Fibroblast of the conjunctiva (primary cell): ENCODE results near the gene SH3BP4.
"Not testable (repeated sequence)": the region's sequence is repeated elsewhere in the genome, so short reads cannot be mapped to it uniquely, and the experiment has no call there.

Experiments used
- DNase-seq: peaks from one replicate; pipeline ENCODE4 v3.0.0-alpha.2; 2010; ENCODE audit warnings: low read depth

SH3BP4 gene

DNA sequence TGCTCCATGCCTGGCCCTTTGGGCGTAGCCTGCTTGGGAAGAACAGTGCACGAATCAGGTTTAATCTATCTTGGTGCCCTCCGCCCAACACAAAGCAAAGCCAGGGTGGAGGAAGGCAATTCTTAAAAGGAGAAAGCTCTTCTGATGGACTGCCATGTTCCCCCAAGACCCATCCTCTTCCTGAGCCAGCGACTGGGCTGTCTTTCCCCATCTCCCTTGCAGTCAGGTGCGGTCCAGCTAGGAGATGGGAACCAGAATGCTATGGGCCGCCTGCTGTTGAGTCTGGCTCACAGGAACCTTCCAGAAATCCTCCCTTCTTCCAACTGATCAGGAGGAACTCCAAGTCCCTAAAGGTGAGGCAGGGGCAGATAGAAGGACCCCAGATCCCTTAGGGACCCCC lies 105.0 kb downstream of the SH3BP4 start:
- no peak for DNase-seq

DNA sequence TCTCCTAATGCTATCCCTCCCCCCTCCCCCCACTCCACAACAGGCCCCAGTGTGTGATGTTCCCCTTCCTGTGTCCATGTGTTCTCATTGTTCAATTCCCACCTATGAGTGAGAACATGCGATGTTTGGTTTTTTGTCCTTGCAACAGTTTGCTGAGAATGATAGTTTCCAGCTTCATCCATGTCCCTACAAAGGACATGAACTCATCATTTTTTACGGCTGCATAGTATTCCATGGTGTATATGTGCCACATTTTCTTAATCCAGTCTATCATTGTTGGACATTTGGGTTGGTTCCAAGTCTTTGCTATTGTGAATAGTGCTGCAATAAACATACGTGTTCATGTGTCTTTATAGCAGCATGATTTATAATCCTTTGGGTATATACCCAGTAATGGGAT lies 105.8 kb downstream of the SH3BP4 start:
- DNase-seq, result not testable (repeated sequence)

DNA sequence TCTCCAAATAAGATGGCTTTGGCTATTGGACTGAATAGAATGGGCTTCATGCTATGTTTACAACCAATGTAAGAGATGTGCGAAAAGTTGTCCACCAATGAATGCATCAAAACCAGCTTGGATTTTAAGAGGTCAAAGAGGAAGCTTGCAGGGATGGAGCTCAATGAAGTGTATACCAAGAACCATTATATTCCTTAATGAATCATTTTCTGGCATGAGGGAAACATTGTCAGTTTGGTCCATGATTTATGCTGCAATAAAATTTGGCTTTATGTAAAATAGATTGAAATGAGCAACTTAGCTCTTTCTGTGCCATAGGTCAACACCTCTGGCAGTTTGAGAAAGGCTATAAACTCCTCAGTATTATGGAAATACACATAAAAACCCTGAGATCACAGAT lies 107.3 kb downstream of the SH3BP4 start:
- DNase-seq, result no peak

DNA sequence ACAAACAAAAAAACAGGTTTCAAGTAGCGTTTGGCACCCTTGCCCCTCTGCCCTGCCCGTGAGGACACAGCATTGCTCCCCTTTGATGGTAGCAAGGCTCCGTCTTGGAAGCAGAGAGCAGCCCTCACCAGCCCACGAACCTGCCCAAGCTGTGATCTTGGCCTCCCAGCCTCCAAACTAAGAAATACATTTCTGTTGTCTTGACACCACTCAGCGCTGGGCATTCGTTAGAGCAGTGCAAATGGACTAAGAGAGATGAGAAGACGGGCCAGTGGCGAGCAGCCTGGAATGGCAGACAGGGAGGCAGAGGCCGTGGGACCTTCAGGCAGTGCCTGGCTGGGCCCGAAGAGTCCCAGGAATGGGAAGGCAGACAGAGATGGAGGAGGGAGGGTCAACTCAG lies 109.8 kb downstream of the SH3BP4 start:
- no peak for DNase-seq

DNA sequence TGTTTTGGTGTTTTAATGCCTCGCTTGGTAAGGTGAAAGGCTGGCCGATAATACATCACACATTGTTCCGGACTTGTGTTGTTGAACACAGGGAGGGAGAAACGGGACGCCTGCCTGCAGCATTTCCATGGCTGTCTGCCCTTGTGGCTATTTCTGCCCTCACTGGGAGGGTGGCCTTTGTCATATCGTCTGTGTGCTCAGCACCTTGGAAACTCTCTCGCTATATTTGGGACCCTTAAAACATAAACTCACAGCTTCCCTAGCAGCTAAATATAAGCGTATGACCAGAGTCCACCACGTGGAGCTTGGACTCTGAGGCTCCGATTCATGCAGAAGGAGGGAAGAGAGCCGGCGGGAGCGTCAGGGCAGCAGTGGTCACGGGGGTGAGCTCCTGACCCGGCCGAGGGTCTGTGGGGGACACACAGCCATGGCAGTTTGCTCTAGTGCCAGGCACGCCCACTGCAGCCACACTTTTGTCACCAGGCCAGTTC lies 111.7 kb downstream of the SH3BP4 start:
- no peak for DNase-seq

DNA sequence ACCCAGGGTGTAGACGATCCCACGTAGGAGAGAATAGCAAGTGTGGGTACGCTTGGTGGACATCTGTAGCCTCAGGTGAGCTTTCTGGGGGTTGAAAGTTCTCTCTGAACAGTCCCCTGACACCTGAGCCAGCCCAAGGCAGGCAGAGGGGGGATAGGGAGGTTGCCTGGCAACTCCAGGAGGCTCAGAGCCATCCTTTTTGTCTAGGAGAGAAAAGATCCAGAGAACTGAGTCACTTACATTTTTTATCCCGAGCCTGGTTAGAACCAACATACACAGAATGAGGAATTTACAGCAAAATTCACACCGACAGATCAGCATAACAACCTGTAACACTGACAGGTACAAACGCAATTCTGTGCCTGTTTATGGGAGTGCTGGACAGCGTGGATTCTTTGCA lies 113.2 kb downstream of the SH3BP4 start:
- no peak for DNase-seq

DNA sequence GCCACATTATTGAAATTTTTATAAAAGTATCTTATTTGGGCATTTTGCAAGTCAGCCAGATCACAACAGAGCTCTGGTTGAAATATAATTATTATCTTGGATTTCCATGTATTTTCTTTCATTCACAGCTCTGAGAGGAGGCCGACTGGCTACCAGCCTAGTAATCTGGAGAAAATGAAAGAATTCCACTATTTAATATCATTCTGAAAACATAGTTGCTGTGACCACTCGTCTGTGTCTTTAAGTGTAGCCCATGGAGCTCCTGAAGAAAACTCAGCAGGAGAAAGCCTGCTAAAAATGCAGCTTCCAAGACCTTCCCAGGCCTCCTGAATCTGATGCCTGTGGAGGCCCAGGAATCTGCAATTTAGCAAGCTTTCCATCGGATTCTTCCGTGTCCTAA lies 114.7 kb downstream of the SH3BP4 start:
- DNase-seq, result no peak

DNA sequence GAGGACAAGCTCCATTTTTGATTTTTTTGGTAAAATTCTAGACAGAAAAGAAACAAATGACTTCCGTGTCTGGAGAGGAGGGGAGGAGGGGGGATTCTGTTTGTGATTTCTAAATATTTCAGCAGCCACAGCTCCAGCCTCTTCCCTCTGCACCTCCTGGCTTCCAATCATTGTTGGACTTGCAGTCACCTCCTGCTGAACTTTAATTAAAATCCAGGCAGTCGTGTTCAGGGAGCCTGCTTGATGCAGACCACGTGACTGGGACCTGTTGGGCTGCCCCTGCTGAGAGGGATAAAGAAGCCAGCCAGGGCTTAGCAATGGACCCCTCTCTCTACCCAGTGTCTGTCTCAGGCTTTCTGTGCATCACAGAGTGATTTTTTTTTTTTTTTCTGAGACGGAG lies 115.1 kb downstream of the SH3BP4 start:
- DNase-seq, result no peak

DNA sequence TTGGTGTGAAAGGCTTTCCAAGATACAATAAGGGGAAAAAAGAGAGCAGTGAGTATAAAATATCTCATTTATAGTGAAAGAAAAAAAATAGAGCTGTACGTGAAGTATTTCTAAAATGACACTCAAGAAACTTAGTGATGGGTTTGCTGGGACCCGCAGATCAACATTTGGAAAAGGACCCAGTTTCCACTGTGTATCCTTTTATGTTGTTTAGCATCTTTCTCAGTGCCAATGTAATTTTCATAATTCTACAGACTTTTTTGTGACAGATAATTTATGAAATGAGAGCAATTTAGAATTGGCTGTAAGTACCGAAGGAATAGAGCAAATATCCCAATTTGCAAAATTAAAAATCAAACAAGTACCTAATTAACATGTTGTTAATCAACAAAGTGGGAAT lies 116.9 kb downstream of the SH3BP4 start:
- DNase-seq, result no peak

DNA sequence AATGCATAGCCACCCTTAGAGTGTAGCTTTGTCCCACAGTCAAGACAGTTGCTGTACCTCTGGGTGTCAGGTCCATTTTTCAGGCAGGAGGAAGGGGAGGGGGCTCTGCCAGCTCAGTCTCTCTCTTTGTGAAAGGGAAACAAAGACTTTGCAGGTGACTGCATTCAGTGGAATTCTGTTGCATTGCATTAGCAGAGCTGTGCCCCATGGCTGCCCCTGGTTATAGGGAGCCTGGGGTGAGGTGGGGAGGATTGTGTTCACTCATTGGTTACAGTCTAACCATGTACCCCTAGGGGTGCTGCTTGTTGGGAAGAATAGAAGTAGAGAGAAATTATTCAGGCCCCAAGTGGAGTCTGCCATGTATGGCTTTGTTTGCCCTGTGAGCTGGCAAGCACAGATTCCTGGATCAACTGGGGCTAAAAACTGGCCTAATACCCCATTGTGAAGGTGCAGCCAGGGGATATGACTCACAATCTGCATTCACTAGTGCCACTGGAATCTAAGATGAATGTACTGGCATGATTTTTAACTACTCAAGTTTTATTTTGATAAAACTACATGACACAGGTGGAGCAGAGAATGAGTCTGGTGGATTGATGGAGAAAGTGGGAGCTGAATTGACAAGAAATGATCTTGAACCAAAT lies 118.4 kb downstream of the SH3BP4 start:
- DNase-seq, result no peak

DNA sequence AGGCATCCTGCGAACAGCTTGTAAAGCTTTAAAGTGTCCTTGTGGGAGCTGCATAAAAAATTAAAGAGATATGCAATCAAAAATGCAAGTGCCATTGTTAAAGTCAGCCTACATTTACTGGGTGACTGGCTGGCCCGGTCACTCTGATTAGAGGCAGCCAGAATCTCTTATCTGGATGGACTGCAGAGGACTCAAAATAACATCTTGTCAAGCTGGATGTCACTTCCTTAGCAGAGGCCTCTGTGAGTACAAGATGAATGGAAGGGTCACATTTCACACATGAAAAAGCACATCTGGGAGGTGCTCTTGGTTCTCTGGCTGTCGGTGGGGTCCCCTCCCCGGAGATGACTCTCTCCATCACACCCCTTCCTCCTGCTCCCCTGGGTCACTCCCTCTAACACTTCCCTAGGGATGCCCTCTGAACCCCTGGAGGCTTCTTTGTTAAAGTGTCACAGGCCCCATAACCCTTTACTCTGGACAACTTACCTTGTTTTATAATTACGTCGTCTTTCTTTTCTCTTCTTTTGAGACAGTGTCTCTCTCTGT lies 122.1 kb downstream of the SH3BP4 start:
- no peak for DNase-seq

DNA sequence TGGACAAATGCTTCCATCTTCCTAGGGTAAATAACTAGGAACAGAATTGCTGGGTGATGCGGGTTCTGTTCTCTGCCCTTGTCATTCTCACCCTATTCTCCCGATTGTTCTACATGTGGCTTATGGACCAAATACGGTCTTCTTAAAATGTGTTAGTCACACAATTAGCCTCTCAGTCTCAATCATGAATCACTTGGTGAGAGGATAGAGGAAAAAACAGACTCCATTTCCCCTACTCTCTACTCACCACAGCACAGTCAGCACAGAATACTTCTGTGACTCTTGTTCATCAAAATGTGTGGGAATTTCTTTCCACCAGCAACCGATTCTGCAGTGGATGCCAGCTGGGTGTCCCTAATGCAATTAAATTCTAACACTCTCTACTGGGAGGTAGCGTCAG lies 125.2 kb downstream of the SH3BP4 start:
- no peak for DNase-seq

DNA sequence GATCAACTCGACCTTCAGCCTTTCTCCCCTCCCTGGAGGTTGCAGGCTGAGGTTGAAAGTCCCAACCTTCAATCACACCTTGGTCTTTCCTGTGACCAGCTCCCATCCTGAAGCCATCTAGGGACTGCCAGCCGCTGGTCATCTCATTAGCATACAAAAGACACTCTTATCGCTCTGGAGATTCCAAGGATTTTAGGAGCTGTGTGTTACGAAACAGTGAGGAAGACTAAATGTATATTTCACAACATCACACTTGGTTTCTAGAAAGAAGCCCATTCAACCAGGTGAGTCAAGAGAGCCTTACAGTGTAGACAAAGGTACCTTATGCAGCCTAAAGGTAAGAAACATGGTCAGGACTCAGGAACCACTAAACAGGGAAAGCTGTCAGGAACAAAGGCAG lies 126.4 kb downstream of the SH3BP4 start:
- no peak for DNase-seq

DNA sequence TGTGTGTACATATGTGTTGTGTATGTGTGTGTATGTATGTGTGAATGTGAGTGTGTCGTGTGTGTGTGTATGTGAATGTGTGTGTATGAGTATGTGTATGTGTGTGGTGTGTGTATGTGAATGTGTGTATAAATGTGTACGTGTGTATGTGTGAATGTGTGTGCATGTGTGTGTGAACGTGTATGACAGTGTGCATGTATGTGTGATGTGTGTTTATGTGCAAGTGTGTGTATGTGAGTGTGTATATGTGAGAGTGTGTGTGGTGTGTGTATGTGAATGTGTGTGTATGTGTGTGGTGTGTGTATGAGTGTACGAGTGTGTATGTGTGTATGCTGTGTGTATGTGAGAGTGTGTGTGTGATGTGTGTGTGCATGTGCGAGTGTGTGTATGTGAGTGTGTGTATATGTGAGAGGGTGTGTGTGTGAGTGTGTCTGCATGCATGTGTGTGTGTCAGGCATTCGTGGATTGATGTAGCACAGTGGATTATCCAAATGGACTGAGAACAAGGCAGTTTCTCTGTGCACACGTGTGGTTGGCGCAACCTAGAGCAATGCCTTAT lies 127.2 kb downstream of the SH3BP4 start:
- DNase-seq, result no peak

DNA sequence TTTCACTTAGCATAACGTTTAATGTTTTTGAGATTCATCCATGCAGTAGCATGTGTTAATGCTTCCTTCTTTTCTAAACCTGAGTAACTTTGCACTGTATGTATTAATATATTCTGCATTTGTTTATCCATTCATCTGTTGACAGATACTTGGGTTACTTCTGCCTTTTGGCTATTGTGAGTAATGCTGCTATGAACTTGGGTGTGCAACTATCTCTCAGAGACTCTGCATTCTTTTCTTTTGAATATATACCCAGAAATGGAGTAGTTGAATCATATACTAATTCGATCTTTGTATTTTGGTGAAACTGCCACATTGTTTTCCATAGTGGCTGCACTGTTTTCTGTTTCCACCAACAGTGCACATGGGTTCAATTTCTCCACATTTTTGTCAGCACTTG lies 128.3 kb downstream of the SH3BP4 start:
- no peak for DNase-seq

DNA sequence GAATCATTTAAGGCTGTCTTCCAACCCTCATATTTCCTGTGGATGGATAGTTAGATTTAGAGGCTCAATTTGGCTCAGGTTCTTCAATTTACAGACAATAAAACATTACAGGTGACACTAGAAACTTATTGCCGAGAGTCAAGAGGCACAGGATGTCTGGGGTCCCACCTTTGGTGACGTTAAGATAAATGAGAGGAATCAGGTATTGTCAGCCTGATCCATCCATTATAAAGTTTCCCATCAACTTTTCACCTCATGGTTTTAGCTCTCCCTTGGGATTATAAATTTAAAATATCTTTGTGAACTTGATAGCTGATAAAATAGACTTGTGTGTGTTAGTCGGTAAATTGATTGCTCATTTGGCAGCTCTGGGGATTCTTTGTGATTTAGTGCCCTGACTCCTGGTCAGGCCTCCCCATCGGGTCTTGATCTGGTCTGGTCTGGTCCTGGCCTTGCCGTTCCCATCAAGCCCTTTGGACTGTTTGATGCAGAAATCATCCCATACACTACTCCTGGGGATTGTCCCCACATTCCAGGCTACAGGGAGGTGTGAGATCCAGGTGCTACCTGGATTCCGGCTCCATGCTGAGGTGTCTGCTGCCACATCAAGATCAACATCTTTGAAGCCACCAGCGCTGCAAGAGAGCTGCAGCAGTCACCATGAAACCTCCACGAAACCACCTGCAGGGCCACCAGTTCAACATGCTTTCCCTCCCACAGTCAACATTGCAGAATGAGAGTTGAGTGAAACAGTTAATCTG lies 130.9 kb downstream of the SH3BP4 start:
- no peak for DNase-seq

DNA sequence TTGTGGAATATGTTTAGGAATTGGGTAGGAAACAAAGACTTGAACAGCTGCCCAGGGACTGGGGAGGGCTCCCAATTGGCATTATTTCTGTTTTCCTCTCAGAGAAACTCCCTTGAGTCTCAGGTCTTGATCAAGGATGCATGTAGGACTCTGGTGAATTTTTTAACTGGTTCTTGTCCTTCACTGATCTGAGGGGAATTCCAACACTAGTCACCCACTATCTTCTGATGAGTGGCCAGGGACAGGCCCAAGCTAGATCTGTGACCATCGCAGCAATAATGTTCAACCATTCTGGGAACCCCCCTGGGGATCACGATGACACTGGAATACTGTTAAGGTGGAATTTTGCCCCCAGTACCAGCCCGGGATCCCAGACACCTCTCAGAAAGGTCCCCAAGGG lies 132.0 kb downstream of the SH3BP4 start:
- no peak for DNase-seq

DNA sequence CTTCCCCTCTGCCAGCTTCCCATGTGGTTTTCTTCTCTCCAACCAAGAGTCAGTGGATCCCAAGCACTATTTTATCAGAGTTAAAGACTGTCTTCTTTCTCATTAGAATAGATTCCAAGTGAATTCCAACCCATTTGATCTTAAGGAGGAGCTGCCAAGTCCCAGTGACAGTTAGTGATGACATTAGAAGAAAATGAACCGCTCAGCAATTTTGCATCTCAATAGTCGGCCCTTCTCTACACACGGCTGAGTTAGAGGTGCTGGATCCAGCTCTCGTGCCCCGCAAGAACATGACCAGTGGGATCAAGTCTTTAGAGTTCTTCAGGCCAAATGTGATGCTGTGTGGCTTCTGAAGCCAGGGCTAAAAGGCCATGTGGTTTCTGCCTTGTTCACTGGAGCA lies 132.6 kb downstream of the SH3BP4 start:
- no peak for DNase-seq

DNA sequence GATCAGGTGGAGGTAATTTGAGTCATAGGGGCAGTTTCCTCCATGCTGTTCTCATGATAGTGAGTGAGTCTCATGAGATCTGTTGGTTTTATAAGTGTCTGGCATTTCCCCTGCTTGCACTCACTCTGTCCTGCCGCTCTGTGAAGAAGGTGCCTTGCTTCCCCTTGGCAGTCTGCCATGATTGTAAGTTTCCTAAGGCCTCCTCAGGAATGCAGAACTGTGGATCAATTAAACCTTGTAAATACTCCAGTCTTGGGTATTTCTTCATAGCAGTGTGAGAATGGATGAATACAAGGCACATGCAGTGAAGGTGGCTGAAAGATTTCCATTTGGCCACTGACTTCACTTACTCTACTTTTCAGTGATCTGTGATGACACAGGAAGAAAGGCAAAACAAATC lies 133.7 kb downstream of the SH3BP4 start:
- no peak for DNase-seq

DNA sequence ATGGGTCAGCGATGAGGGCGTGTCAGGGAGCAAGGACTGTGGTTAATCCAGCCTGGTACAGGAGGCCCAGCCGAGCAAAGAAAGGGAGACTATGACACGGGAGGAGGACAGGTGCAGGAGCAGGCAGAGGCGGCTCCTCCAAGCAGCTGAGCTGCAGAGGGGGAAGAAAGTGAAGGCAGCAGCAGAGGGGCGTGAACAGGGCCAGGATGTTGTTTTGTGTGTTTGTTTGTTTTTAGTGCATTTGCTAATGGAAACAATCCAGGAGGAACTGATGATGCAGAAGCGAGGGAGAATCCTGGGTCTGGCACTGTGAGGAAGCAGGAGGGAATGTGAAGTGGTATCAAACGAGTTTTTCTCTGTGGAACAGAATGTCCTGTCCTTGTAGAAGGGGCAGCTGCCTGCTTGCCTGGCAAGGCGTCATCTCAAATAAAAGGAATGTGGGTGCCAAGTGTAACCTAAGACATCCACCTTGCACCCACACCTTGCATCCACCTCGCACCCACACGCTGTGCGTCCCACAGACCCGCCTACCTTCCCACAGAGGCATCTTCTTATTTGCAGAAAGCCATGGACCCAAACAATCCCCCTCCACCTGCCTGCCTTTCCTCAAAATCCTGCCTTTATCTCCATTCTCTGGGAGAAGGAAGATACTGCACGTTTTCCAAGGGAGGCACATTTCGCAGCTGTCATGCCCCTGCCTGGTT lies 134.8 kb downstream of the SH3BP4 start:
- no peak for DNase-seq

DNA sequence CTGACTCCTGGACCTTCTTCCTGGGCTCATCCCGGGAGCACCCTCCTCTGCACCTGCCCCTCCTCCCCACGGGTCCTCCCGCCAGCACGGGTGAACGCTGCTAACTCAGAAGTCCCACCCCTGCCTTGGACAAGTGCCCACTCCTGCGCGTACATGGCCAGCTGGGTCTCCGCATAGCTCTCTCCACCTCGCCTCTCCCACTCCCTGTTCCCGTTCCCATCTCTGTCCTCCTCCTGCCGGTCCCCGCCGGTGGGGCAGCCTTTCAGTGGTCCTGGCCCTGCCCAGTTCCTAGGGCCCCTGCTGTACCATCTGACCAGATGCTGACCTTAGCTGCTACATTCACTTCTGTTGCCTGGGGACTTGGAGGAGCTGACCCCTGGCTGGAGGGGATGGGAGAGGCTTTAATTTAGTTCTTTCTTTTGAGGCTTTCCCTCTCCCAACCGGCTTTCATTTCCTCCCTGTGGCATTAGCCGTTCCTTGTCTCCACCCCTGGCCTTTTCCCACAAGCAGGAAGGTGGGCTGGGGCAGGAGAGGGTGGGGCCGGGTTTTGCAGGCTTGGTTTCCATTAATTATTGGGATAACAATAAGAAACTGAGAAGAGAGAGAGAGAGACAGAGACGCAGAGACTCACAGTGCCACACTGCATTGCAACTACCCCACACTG lies 136.1 kb downstream of the SH3BP4 start:
- DNase-seq, result no peak

DNA sequence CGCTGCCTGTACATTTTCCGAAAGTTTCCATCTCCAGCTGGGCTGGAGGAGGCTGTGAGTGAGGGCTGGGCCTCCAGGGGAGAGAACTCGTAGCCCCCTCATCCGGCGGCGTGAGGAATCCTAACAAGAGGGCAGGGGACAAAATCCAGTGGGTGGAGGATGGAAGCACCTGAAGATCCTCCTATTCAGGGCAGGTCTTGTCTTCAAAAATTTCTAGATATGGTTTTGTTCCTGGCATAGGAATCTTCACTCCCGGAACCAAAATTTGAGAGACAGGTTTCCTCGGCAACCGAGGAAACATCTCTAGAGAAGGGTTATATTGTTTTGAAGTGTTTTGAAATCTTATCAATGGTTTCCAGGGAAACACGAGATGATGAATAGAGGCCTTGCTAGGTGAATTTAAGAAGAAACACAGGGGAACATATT lies 136.7 kb downstream of the SH3BP4 start:
- no peak for DNase-seq
